Measurements from ENCODE around the gene AP4B1. TPM values are rescaled to one million over a fixed set of nuclear protein-coding genes. Genes with fewer than 3 reads are reported as not detected.

The AP4B1 gene
- total and polyA plus RNA-seq, 2 of the 13 experiments (the other 11 are each of a cell fraction or from before 2014, with no cell fraction given): 8.5 to 12.0 TPM

DNA sequence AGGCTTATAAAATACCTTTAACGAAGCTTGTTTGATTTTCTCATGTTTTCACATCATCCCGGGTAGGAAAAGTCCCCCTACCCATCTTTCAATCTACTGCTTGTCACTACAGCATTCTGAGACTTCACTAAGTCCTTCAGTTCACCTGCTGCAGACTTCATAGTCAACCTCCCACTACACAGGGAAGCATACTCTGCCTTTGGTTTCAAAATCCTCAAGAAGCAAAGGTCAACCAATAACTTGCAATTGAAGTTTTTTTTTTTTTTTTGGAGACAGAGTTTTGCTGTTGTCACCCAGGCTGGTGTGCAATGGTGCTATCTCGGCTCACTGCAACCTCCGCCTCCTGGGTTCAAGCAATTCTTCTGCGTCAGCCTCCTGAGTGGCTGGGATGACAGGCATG lies 28.4 kb downstream of the AP4B1 start:
- BruUV-seq (replicated peaks): no TSS peak
- Histone ChIP-seq H3K4me3 (replicated peaks in 1 of 3; ENCODE audit: insufficient read depth in 1 of 3, low read depth in 2 of 3, low read length in 3 of 3) (no peak overlapping the region), H3K4me2 (ENCODE audit: low read depth, low read length) (no peak overlapping the region), H4K20me1 (ENCODE audit: insufficient read depth, low read length) (no peaks in the 10 kb centered on the region), H3K27me3 (ENCODE audit: control insufficient read depth in 1 of 2, insufficient read depth in 2 of 2, low read length in 2 of 2) (no peaks in the 10 kb centered on the region; a peak in 1 of 5 replicates), H3K9ac (ENCODE audit: insufficient read depth, low read depth, low read length) (no peak overlapping the region), H3K79me2 (ENCODE audit: insufficient read depth, low read length) (no peaks in the 10 kb centered on the region), H3K27ac (ENCODE audit: extremely low read length, insufficient read depth, low read length) (no peak overlapping the region), H3K4me1 (ENCODE audit: insufficient read depth, low read length) (no peaks in the 10 kb centered on the region), H2AFZ (ENCODE audit: low read length) (no peak overlapping the region), H3K9me3 (ENCODE audit: low read length) (no peaks in the 10 kb centered on the region), H3K36me3 (replicated peaks in 1 of 2; ENCODE audit: control insufficient read depth in 1 of 2, insufficient read depth in 2 of 2, low read length in 2 of 2) (no peaks in the 10 kb centered on the region)
- FAIRE-seq (no peak), ATAC-seq (no peak), DNase-seq (ENCODE audit: low spot score) (no peak)
- WGBS (ENCODE audit: low lambda C conversion rate): 30% methylated on average over 5 of the region's 5 CpGs
- intact Hi-C loops (cut with micrococcal nuclease; ENCODE audit: unreplicated experiment): no loop called here
- TF ChIP-seq ZNF891 (CRISPR knock-in tag; IDR thresholded peaks at IDR 0.05) (no peak), ZKSCAN5 (CRISPR knock-in tag; IDR thresholded peaks at IDR 0.05) (no peak), EEA1 (CRISPR knock-in tag; IDR thresholded peaks at IDR 0.05; ENCODE audit: borderline replicate concordance) (no peak), PAX8 (CRISPR knock-in tag; IDR thresholded peaks at IDR 0.05; ENCODE audit: borderline replicate concordance) (no peak), IKZF1 (IDR thresholded peaks at IDR 0.05) (no peak), ZNF354B (CRISPR knock-in tag; IDR thresholded peaks at IDR 0.05) (no peak), ZBTB42 (CRISPR knock-in tag; IDR thresholded peaks at IDR 0.05) (no peak), TAF1 (CRISPR knock-in tag; IDR thresholded peaks at IDR 0.05) (no peak), ZNF543 (CRISPR knock-in tag; IDR thresholded peaks at IDR 0.05) (no peak), REL (CRISPR knock-in tag; conservative IDR thresholded peaks at IDR 0.05) (no peak), ZNF572 (CRISPR knock-in tag; IDR thresholded peaks at IDR 0.05) (no peak)
- in situ Hi-C loops (cut with HindIII; ENCODE audit: extremely low pct_ligation_motif_present, low pct_unique_long_range_greater_than_20kb): no loop called here
- CTCF ChIA-PET (ENCODE audit: low intra/inter-chr PET ratio, low total read pairs): no interaction called here
- POLR2A ChIA-PET: no interaction called here

DNA sequence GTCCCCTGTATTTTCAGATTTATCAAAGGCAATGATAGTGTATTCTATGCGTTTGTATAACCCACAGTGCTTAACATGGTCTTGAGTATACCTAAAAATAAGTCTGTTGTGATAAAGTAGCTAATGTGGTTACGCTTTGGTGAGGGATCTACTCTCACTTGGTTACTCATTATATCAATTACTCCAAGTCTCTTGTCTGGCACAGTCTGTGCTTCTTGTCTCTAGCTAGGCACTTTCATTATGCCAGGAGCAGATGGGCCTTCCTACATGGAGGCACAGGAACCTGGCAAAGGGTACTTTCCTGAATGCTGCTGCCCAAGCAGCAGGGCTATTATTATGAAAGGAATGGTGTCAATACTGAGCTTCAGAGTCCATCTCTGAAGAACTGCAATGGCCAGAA lies 28.9 kb downstream of the AP4B1 start:
- WGBS (ENCODE audit: low lambda C conversion rate): 47% methylated on average over 2 of the region's 2 CpGs
- ATAC-seq: no peak
- intact Hi-C loops (cut with micrococcal nuclease; ENCODE audit: unreplicated experiment): no loop called here
- Histone ChIP-seq H4K20me1 (ENCODE audit: insufficient read depth, low read length) (no peaks in the 10 kb centered on the region), H3K9ac (ENCODE audit: insufficient read depth, low read depth, low read length) (no peak overlapping the region), H3K4me1 (ENCODE audit: insufficient read depth, low read length) (no peaks in the 10 kb centered on the region), H3K4me2 (ENCODE audit: low read depth, low read length) (no peak overlapping the region), H3K4me3 (replicated peaks in 1 of 3; ENCODE audit: insufficient read depth in 1 of 3, low read depth in 2 of 3, low read length in 3 of 3) (no peak overlapping the region), H3K27me3 (ENCODE audit: control insufficient read depth in 1 of 2, insufficient read depth in 2 of 2, low read length in 2 of 2) (no peaks in the 10 kb centered on the region; a peak in 1 of 5 replicates), H3K79me2 (ENCODE audit: insufficient read depth, low read length) (no peaks in the 10 kb centered on the region), H2AFZ (ENCODE audit: low read length) (no peak overlapping the region), H3K36me3 (replicated peaks in 1 of 2; ENCODE audit: control insufficient read depth in 1 of 2, insufficient read depth in 2 of 2, low read length in 2 of 2) (no peaks in the 10 kb centered on the region), H3K27ac (ENCODE audit: extremely low read length, insufficient read depth, low read length) (no peak overlapping the region), H3K9me3 (ENCODE audit: low read length) (no peaks in the 10 kb centered on the region)
- POLR2A ChIA-PET: no interaction called here
- CTCF ChIA-PET (ENCODE audit: low intra/inter-chr PET ratio, low total read pairs): no interaction called here
- no peak for FAIRE-seq
- in situ Hi-C loops (cut with HindIII; ENCODE audit: extremely low pct_ligation_motif_present, low pct_unique_long_range_greater_than_20kb): no loop called here
- DNase-seq (ENCODE audit: low spot score): no peak
- no peak for TF ChIP-seq REXO4 (CRISPR knock-in tag; IDR thresholded peaks at IDR 0.05; ENCODE audit: borderline replicate concordance)
- BruUV-seq (replicated peaks): no TSS peak

All from HepG2 (cell line).